Stimulated activated CD8-positive, alpha-beta memory T cell treated with anti-CD3 and anti-CD28 coated beads, Interleukin-12 subunit alpha, Interleukin-12 subunit beta, amount 100 ng/mL, for 4 hours (primary cell): ENCODE data around the gene ULK4.
"Not testable (repeated sequence)": the region's sequence is repeated elsewhere in the genome, so short reads cannot be mapped to it uniquely, and the experiment has no call there.

Experiments used
- DNase-seq: peaks from one replicate; pipeline ENCODE4 v3.0.0-alpha.2; 2020; ENCODE audit warnings: low read depth

The ULK4 gene

DNA sequence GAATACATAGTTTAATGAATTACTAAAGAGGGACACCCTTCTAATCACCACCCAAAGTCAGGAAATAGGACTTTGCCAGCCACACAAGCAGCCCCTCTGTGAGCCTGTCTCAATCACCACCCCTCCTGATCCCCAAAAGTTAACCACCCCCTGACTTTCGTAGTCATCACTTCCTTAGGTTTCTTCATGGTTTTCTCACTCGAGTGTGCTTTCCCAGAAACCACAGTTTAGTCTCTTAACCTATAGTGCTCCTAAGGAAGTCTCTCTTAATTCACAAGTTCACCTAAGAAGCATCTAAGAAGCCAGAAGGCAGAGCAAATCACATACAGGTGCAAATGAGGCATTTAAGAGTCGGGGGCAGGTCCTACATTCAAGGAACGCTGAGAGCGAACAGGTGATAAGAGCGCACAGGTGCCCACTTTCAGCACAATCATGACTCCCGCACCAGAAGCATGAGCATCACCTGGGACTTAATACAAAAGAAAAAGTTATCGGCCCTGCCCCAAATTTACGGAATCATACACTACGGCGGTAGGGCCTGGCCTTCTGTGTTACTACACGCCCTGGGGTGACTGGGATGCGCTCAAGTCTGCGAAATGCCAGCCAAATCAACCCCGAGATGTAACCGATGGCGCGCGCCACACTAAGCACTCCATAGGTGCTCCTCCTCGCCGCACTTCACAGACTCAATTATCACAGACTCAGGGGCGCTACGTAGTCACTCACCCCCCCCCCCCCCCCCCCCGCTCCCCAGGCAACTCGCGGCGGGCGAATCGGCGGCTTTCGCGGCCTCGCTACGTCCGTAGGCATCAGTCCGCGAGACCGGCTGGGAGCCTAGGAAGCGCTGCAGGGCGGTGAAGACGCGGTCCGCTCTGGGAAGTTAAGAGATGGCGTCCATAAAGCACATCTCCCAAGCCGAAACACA, 815 bp downstream of the ULK4 start:
- peak; percentile 37 for DNase-seq

DNA sequence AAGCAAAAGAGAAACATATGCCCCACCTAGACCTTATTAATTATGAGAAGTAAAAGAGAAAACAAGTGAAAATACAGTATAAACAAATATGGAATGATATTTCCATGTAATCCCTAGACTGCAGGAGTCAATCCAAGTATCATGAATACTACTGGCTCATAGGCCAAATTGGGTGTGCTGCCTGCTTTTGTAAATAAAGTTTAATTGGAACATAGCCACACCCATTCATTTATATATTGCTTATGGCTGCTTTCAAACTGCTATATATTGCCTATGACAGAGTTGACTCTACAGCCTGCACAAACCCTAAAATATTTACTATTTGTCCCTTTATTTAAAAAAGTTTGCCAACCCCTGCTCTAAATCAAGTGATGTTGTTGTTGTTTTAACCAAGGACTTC, 5.3 kb downstream of the ULK4 start:
- DNase-seq: no peak

DNA sequence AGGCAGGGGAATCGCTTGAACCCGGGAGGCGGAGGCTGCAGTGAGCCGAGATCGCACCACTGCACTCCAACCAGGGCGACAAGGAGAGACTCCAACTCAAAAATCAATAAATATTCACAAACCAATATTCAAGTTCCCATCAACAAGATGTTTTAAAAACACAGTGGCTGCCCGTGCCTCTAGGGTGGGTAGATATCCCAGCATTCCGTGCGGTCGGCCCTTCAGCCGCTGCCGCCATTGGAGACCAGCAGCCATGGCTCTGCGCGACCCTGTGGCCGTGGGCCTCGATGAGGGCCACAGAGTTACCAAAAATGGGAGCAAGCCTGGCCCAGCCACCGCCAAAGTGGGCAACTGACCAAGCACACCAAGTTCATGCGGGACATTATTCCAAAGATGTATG, 6.7 kb downstream of the ULK4 start:
- DNase-seq: no peak

DNA sequence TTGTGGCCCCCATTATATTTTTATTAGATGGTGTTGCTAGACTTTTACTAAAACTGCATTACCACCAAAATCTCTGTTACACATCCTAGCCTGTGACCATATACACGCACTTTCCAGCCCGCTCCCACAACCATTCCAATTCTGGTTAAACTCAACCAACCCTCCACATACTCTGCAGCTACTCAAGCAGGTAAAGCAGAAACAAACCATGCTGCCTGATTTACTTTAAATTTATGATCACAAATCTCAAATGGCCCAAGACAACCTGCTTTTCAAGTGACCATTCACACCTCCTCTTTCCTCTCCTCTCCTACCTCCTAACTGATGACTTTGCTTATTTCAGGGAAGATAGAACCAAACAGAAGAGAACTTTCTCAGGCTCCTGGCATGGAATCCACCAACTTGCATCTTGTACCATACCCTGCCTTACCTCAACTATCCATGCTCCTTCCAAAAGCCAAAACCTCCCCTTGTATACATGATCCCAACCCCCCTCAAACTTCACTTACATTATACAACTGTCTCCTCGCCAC, 18.5 kb downstream of the ULK4 start:
- DNase-seq: no peak

DNA sequence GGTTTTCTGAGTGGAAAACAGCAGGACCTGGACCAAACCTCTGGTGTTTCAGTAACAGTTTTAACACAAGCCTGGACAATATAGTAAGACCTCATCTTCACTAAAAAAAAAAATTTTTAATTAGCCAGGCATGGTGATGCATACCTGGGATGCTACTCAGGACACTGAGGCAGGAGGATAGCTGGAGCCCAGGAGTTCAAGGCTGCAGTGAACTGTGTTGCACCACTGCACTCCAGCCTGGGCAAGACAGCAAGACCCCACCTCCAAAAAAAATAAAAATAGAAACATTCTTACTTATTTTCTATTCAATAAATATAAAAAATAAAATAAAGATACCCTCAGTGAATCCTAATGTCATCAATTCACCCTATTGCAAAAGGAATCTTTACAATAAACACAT, 21.5 kb downstream of the ULK4 start:
- no peak for DNase-seq

DNA sequence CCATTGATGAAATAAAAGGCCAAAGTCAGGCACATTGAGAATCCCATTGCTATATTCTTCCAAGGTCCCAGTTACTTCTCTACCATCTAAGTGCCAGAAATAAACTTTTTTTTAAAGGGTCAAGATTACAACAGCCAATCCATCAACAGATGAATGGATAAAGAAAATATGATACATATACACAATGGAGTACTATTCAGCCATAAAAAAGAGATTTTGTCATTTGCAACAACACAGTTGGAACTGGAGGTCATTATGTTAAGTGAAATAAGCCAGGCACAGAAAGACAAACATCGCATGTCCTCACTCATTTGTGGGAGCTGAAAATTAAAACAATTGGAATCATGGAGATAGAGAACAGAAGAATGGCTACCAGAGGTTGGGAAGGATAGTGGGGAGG, 25.5 kb downstream of the ULK4 start:
- DNase-seq: no peak

DNA sequence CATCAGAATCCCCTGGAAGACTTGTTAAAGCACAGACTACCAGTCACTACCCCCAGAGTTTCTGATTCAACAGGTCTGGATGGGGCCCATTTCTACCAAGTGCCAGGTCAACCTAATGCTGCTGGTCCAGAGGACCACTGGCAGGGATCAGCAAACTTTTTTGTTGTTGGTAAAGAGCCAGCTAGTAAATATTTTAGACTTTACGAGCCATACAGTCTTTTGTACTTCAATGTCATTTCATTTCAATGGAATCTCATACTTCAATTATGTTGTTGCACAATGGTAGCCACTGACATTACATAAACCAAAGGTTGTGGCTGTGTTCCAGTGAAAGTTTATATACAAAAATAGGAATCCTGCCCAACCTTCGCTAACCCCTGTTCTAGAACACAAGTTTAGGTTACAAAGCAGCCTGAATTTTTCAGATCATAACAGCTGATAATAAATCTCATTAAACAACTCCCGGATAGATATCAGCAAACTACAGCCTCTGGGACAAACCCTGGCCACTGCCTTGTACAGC, 28.7 kb downstream of the ULK4 start:
- no peak for DNase-seq

DNA sequence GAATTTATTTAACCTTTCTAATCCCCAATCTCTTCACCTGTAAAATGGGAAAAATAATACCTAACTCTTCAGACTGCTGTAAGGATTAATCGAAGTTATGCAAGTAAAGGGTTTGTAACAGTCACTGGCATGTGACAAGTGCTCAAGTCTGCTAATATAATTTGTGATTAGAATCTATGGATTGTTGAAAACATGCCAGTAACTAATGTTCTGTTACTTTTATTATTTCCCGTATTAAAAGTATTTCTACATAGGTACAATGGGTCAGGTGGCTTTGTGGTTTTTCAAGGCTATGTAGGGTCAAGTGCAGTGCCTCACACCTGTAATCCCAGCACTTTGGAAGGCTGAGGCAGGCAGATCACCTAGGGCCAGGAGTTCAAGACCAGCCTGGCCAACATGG, 29.4 kb downstream of the ULK4 start:
- DNase-seq: no peak

DNA sequence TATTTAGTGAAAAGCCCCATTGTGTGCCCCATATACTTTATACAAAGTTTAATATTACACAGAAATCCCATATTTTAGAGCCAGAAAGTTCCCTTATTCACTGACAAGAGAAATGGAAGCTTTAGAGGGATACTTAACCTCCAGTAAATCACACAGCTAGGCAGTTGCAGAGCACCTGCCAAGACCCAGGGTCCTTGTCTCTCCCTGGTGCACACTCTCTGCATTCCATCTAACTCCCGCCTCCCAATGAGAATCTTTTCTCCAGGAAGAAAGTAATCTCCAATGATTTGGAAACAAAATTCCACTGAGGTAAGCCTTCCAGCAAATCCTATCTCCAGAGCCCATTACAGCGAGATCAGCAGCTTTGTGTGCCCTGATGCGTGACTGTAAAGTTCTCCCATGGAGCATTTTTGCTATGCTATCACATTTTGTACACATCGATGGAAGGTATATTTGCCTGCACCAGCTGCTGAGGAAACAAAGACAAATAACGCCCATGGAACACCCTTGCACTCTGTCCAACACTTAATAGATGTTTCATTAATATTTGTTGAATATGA, 41.4 kb downstream of the ULK4 start:
- DNase-seq: no peak

DNA sequence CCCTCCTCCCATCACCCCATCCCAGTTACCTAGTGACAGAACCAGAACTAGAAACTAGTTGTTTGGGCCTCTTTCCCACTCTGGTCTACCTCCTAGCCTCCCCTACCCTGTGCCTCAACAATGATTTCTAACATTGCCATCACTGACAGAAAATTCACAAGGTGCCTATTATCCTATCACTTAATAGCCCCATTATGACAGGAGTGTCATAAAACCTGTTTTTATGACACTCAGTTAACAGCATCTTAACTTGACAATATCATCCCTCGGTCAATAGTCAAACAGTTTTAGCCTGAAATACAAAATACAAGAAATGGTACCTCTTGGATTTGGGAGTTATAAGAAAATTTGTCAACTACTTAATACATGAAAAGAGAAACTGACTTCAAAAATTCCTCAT, 46.5 kb downstream of the ULK4 start:
- no peak for DNase-seq

DNA sequence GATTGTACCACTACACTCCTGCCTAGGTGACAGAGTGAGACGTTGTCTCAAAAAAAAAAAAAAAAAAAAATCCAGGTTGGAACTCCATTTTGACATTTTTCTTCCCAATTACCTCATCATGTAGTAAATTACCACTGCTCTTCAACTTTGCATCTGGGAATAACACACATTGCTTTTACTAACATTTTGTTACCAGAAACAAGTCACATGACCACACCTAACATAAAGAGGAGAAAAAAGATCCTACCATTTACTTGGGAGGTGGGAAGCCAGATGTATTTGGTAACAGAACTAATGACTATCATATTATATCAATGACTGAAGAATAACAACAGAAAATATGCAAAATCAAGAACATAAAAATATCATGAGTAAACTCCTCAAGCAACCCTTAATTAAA, 49.6 kb downstream of the ULK4 start:
- no peak for DNase-seq

DNA sequence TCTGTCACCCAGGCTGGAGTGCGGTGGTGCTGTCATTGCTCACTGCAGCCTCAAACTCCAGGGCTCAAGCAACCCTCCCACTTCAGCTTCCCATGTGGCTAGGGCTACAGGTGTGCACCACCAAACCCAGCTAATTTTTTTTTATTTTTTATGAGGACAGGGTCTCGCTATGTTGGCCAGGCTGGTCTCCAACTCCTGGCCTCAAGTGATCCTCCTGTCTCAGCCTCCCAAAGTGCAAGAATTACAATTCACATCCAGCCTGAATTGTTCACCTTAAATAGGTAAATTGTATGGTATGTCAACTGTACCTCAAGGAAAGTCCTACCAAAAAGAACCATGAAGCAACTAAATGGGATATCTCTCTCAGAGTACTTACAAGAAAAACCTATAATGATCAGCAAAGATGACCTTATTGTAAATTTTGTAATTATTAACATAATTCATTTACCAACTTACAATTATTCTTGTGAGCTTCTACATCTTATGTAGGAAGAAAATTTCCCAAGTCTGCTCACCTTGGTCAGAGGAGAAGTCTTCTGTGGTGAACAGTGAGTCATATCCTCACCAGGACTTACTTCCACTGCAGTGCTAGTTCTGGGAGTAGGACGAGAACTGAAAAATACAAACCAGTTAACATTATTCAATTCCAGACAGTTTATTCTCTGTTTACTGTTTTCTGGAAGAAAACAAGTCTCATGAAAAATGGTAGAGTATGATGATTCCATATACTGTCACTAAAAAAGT, 54.4 kb downstream of the ULK4 start:
- no peak for DNase-seq

DNA sequence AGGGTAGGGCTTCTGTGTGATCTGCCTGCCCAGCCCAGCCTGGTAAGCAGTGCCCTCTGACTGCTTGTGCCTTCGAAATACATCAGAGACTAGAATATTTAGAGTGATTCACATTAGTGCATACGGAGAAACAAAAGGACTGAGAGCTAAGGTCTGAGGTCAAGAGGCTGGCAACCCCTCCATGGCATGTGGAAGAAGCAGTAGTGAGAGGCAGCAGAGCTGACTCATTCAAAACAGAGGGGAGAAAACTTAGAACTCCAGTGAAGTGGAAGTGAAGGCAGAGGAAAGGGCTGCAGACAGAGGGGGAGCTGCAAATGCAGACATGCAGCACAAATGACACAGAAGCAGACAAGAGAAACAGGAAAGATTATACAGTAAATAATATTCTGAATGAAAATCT, 61.6 kb downstream of the ULK4 start:
- no peak for DNase-seq

DNA sequence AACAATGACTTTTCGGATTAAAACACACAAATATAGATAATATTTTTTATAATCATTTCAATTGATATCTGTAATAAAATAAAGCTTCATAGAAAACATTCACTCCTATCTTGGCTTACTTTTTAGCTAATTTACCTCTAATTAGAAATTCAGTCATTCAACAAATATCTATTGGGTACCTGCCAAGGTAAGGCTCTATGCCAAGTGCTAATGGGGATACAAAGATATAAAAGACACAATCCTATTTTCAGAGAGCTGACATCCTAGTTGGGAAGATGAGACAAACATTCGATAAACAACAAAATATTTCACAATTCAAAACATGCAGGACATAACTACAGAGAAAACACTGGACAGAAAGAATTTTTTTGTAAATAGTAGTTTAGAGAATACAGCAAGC, 63.3 kb downstream of the ULK4 start:
- no peak for DNase-seq

DNA sequence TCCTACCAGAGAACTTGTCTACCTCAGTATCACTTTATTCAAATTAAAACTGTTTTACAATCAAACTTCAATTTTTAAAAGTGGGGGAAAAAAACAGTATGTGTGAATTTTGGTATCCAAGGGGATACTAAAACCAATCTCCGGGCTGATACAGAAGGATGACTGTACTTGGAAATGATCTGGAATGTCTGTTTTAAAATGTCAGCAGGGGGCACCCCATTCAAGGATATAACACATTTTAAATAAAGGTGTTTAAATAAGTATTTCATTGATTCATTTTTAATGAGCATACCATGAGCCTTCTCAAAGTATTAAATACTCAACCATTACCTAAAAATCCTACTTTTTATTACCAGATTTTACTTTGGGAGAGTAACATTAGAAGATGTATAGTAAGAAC, 67.9 kb downstream of the ULK4 start:
- DNase-seq: no peak

DNA sequence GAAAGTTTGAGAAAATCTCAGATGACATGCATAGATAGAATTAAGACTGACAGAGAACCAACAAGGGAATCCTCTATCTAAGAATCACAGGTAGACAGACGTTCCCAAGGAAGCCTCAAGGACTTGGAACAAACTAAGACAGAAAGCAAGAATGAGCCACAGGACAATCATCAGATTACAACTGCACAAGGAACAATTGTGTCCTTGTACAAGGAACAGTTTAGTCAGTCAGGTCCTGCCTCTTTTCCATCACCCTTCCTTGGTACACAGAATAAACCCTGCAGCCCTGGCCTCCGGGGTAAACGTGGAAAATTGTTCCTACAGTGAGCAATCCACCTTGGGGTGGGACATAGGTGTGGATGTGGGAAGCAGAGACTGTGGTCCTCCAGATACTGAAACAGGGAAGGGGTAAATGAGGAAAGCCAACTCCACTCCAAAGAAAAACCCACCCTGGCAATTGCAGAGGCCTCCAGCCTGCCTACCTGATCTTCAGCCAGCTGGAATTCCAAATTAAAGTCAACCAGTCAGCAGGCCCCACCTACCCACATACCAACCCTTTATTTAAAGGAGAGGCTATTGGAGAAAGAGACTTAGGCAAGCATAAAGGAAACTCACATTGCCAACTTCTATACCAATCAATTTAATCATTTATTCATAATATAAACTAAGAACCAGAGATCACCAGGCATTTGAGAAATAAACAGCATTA, 73.4 kb downstream of the ULK4 start:
- no peak for DNase-seq

DNA sequence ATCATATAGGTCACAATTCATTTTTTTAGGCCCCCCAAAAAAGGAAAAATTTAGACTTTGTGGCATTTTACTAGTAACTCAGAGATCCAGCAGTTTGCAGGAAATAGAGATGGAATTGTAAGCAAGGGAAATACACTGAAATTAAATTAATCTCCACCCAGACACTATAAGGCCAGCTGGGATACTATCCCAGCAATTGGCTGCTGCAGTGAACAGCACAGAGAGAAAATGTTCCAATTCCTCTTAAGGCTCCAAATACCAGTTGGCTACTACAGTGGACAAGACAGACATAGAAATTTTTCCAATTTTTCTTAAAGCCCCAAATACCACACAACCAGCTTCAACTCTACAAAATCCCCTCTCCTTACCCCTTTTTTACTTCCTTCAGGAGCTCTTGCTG, 78.9 kb downstream of the ULK4 start:
- no peak for DNase-seq

DNA sequence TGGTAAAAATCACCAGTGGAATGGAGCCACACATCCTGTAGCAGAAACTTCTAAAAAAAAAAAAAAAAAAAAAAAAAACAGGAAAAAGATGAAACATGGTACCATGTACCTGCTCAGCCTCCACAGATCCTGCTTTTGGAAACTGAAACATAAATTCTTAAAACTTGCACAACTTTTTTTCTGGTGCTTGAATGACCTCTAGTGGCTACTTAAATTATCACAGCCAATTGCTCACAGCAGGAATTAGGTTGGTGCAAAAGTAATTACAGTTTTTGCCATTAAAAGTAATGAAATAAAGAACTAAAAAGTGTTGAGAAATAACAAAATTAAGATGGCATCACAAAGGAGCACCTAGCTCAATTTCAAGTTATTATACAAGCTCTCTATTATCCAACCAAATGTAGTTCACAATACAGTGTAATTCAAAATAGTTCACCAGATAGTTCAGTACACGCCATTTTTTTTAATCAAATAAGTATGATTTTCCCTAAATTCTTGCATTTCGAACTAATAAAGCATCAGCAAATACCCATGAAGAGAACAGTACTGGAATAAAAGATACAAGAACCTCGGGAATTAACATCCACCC, 80.6 kb downstream of the ULK4 start:
- DNase-seq: no peak

DNA sequence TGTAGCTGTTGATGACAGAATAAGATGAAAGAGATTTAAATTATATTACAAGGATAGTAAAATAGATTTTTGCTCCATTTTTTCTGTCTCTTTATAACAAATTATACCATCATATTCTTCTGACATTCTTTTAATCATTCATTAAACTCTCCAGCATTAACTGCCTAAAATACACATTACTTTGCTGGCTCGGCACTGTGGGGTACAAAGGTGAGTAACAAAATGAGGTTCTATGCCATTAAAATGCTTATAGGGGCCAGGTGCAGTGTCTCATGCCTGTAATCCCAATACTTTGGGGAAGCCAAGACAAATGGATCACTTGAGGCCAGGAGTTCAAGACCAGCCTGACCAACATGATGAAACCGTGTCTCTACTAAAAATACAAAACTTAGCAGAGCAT, 81.5 kb downstream of the ULK4 start:
- DNase-seq: no peak

DNA sequence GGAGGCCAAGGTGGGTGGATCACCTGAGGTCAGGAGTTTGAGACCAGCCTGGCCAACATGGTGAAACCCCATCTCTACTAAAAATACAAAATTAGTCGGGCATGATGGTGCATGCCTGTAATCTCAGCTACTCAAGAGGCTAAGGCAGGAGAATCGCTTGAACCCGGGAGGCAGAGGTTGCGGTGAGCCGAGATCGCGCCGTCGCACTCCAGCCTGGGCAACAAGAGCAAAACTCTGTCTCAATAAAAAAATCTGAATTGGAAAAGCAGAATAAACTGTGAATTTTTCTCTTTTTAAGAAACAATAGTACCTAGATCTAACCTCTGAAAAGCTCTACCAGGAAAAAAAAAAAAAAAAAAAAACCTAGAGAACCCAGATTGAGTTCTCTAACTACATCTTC, 84.2 kb downstream of the ULK4 start:
- not testable (repeated sequence) for DNase-seq

DNA sequence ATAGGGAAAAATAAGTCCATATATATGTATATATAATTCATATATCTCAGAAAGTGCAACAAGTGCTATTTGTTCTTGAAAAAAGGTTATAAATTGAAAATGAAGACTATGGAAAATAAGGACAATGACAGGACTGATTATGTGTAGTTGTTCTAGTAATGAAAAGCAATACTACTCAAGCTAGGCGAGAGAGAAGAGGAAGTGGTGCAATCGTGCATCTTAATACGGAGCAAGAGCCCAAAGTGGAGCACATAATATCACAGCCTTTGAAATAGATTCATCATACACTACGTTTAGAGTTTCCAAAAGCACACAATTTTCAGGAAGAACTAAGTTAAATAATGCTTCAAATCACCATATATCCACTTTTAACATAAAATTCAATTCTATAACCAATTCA, 87.9 kb downstream of the ULK4 start:
- no peak for DNase-seq

DNA sequence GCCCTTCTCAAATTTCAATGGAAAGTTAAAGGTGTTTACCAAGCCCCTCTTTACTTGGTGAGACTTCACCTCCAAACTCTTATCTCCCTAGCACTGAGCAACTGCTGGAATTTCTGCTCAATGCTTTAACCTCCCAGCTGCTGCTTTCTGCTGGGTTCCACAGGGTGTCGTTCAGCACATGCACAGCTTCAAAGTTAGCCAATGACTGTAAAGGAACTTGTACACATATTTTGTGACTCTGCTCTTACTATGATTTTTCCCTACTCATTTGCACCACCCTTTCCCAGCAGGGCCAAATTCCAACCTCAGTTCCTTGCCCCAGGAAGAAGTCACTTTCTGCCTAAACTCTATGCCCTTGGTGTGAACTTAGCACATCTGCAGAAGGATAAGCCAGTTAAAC, 89.7 kb downstream of the ULK4 start:
- no peak for DNase-seq
